Transverse colon (tissue), 3 donors: ENCODE data around the gene EFNA5.

ENCODE experiments used
- EP300 ChIP-seq: sonication (generic); formaldehyde crosslinking; IDR thresholded peaks from one replicate; pipeline ENCODE4 v1.6.1; 2017; ENCODE audit warnings: antibody characterized with exemption, low read depth
- TF ChIP-seq, protein P1 (sequence below), 5 experiments: fragments of 200-600 bp in 3 of 5; fragments of 450-650 bp in 2 of 5; sonication (generic) in 3 of 5; IDR thresholded peaks; 1 replicate in 2 of 5; 2 replicates in 3 of 5; pipeline ENCODE4 v1.5.1; 2016 to 2017; ENCODE audit warnings: antibody characterized with exemption in 5 of 5, inconsistent platforms in 3 of 5, mild to moderate bottlenecking in 2 of 5, moderate library complexity in 1 of 5

DNA sequence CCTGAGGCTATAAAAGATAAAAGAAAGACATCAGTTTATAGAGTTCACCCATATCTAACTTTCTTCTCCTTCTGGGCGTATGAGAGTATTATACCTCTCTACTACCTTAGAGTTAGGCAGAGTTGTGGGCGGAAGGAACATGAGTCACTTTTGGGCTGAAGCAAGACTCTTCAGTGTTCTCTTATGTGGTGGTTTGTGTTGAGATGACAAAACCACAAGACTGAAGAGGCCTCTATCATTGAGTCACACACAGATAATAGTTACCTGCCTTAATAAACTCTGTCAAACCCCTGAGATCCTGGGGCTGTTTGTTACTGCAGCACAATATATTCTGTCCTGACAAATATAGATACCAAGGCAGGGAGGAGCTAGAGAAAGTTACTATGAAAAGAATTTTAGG lies 184.2 kb downstream of the EFNA5 start:
- TF ChIP-seq, protein P1, sequence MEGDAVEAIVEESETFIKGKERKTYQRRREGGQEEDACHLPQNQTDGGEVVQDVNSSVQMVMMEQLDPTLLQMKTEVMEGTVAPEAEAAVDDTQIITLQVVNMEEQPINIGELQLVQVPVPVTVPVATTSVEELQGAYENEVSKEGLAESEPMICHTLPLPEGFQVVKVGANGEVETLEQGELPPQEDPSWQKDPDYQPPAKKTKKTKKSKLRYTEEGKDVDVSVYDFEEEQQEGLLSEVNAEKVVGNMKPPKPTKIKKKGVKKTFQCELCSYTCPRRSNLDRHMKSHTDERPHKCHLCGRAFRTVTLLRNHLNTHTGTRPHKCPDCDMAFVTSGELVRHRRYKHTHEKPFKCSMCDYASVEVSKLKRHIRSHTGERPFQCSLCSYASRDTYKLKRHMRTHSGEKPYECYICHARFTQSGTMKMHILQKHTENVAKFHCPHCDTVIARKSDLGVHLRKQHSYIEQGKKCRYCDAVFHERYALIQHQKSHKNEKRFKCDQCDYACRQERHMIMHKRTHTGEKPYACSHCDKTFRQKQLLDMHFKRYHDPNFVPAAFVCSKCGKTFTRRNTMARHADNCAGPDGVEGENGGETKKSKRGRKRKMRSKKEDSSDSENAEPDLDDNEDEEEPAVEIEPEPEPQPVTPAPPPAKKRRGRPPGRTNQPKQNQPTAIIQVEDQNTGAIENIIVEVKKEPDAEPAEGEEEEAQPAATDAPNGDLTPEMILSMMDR (IDR thresholded peaks at IDR 0.05), result no peak
- no peak for TF ChIP-seq EP300
